Measurements from ENCODE around the gene WNT3A.

- TF ChIP-seq CTCF (IDR thresholded peaks at IDR 0.05) (no peak), EP300 (IDR thresholded peaks at IDR 0.05) (no peak), POLR2A (IDR thresholded peaks at IDR 0.05) (no peak)
Observed at GRCh38 chr1:228084797-228085196, 78.0 kb downstream of the WNT3A start.
